Trophoblast cell (in vitro differentiated cells and primary cell): Measurements from ENCODE around the gene ITGB4.

Experiments used
- DNase-seq, 2 donors: peaks; one replicate each; pipeline ENCODE4 v3.0.0-alpha.2; 2016
- H2AFZ ChIP-seq: 2 replicates; pipeline ENCODE4 v1.6.1; 2013; ENCODE audit warnings: low read length, moderate library complexity, mild to moderate bottlenecking; ENCODE audit not compliant: insufficient read depth, poor library complexity
- H2AK5ac ChIP-seq: 2 replicates; pipeline ENCODE4 v1.6.1; 2013; ENCODE audit warnings: mild to moderate bottlenecking, low read length
- H2BK120ac ChIP-seq: 2 replicates; pipeline ENCODE4 v1.6.1; 2013; ENCODE audit warnings: low read length, mild to moderate bottlenecking, moderate library complexity; ENCODE audit not compliant: insufficient read depth, poor library complexity
- H2BK12ac ChIP-seq: 2 replicates; pipeline ENCODE4 v1.6.1; 2013; ENCODE audit warnings: mild to moderate bottlenecking, low read length, moderate library complexity
- H2BK5ac ChIP-seq: 2 replicates; pipeline ENCODE4 v1.6.1; 2013; ENCODE audit warnings: low read length, low read depth, moderate library complexity, mild to moderate bottlenecking; ENCODE audit not compliant: poor library complexity
- H3K14ac ChIP-seq: 2 replicates; pipeline ENCODE4 v1.6.1; 2013; ENCODE audit warnings: mild to moderate bottlenecking, low read length
- H3K18ac ChIP-seq: 2 replicates; pipeline ENCODE4 v1.6.1; 2013; ENCODE audit warnings: mild to moderate bottlenecking, low read length
- H3K23ac ChIP-seq: 2 replicates; pipeline ENCODE4 v1.6.1; 2013; ENCODE audit warnings: low read length
- H3K27ac ChIP-seq: 2 replicates; pipeline ENCODE4 v1.5.1; 2013; ENCODE audit warnings: low read depth, mild to moderate bottlenecking, inconsistent platforms, low read length, moderate library complexity
- H3K27me3 ChIP-seq: 2 replicates; pipeline ENCODE4 v1.6.1; 2013; ENCODE audit warnings: inconsistent platforms, mild to moderate bottlenecking, low read length, moderate library complexity; ENCODE audit not compliant: insufficient read depth
- H3K36me3 ChIP-seq, 2 experiments: 1 replicate in 1 of 2; 2 replicates in 1 of 2; pipeline ENCODE4 v1.6.1; 2013; ENCODE audit warnings: low read length in 2 of 2, mild to moderate bottlenecking in 2 of 2, moderate library complexity in 1 of 2; ENCODE audit not compliant: insufficient read depth in 2 of 2, control insufficient read depth in 1 of 2
- H3K4ac ChIP-seq: 2 replicates; pipeline ENCODE4 v1.6.1; 2013; ENCODE audit warnings: low read depth, mild to moderate bottlenecking, low read length, moderate library complexity
- H3K4me1 ChIP-seq, 2 experiments: 1 replicate in 1 of 2; 2 replicates in 1 of 2; pipeline ENCODE4 v1.6.1; 2013; ENCODE audit warnings: low read length in 2 of 2, mild to moderate bottlenecking in 2 of 2, moderate library complexity in 1 of 2; ENCODE audit not compliant: insufficient read depth in 2 of 2, control insufficient read depth in 1 of 2
- H3K4me2 ChIP-seq: 2 replicates; pipeline ENCODE4 v1.6.1; 2013; ENCODE audit warnings: inconsistent platforms, mild to moderate bottlenecking, low read length, moderate library complexity
- H3K4me3 ChIP-seq: 2 replicates; pipeline ENCODE4 v1.5.1; 2013; ENCODE audit warnings: mild to moderate bottlenecking, low read depth, low read length, inconsistent platforms
- H3K79me1 ChIP-seq: one replicate; pipeline ENCODE4 v1.6.1; 2013; ENCODE audit warnings: low read length
- H3K79me2 ChIP-seq: 2 replicates; pipeline ENCODE4 v1.6.1; 2013; ENCODE audit warnings: low read length, mild to moderate bottlenecking; ENCODE audit not compliant: control insufficient read depth, insufficient read depth, poor library complexity
- H3K9ac ChIP-seq: 2 replicates; pipeline ENCODE4 v1.6.1; 2013; ENCODE audit warnings: mild to moderate bottlenecking, low read length
- H3K9me3 ChIP-seq: 2 replicates; pipeline ENCODE4 v1.6.1; 2013; ENCODE audit warnings: low read depth, mild to moderate bottlenecking, control low read depth, inconsistent platforms, low read length; ENCODE audit not compliant: insufficient read depth
- H4K12ac ChIP-seq: 2 replicates; pipeline ENCODE4 v1.6.1; 2013; ENCODE audit warnings: low read depth, mild to moderate bottlenecking, low read length, moderate library complexity
- H4K8ac ChIP-seq: 2 replicates; pipeline ENCODE4 v1.6.1; 2013; ENCODE audit warnings: low read depth, mild to moderate bottlenecking, low read length, moderate library complexity
- H4K91ac ChIP-seq: one replicate; pipeline ENCODE4 v1.6.1; 2013; ENCODE audit warnings: low read depth, mild to moderate bottlenecking, low read length, moderate library complexity
- WGBS: extraction: QIAGEN DNeasy Blood & Tissue Kit; methylation state at CpG from one replicate; pipeline ENCODE4 v1.1.7; 2013; ENCODE audit warnings: missing lambda C conversion rate; ENCODE audit not compliant: insufficient read length, insufficient coverage; ENCODE audit errors: extremely low coverage; 5-methylcytosine and 5-hydroxymethylcytosine counted together

The ITGB4 gene

DNA sequence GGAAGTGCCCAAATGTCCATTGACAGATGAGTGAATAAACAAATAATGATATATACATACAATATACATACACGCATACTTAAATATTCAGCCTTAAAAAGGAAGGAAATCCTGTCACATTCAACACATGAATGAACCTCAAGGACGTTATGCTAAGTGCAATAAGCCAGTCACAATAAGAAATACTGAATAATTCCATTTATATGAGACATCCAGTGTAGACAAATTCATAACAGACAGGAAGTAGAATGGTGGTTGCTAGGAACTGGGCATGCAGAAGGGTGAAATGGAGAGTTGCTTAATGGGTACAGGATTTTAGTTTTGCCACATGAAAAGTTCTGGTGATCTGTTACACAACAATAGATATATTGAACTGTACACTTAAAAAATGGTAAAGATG, 8.8 kb upstream of the ITGB4 start:
- no peak overlapping the region for H3K23ac ChIP-seq
- H3K4me3 ChIP-seq = no peak overlapping the region
- H2BK120ac ChIP-seq = no peak overlapping the region
- no peak for DNase-seq
- H3K79me2 ChIP-seq = no peaks in the 10 kb centered on the region
- WGBS = no CpG with 5 or more reads among the region's 2 CpGs
- no peak overlapping the region for H3K14ac ChIP-seq
- H3K4me2 ChIP-seq = no peak overlapping the region
- H3K4me1 ChIP-seq = no peaks in the 10 kb centered on the region
- H3K4ac ChIP-seq = no peak overlapping the region
- peaks cover 10 to 13% of the 10 kb centered on the region in 2 experiments for H3K36me3 ChIP-seq
- H2BK5ac ChIP-seq = no peak overlapping the region
- no peak overlapping the region for H2BK12ac ChIP-seq
- H4K12ac ChIP-seq = no peak overlapping the region
- no peak overlapping the region for H2AFZ ChIP-seq
- no peak overlapping the region for H4K8ac ChIP-seq
- no peaks in the 10 kb centered on the region for H3K27me3 ChIP-seq
- H3K18ac ChIP-seq = no peak overlapping the region
- no peaks in the 10 kb centered on the region for H3K79me1 ChIP-seq
- no peak overlapping the region for H3K9ac ChIP-seq
- no peaks in the 10 kb centered on the region for H3K9me3 ChIP-seq
- no peak overlapping the region for H4K91ac ChIP-seq
- no peak overlapping the region for H3K27ac ChIP-seq
- H2AK5ac ChIP-seq = no peak overlapping the region

DNA sequence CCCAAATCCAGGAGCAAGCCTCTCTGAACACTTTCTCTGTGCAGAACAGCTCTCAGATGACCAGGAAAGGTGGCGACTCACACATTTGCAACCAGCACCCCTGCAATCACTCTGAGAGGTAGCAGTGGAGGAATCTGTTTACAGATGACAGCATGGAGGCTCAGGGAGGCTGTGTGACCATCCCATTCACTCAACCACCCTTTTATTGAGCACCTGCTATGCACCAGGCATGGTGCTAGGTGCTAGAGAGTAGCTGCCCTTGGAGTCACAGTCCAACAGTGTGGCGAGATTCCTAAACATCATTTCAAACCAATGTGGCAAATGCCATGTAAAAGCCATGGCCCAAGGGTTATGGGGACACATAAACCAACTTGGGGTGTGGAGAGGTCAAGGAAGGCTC, 1.5 kb upstream of the ITGB4 start:
- Histone ChIP-seq H2BK120ac (no peak overlapping the region), H3K79me1 (peaks cover 14% of the 10 kb centered on the region), H3K14ac (no peak overlapping the region), H2BK12ac (no peak overlapping the region), H3K27me3 (no peaks in the 10 kb centered on the region), H3K23ac (no peak overlapping the region), H4K91ac (no peak overlapping the region), H3K9ac (no peak overlapping the region), H3K9me3 (peaks cover 2% of the 10 kb centered on the region), H4K8ac (no peak overlapping the region), H3K4me2 (no peak overlapping the region), H4K12ac (no peak overlapping the region), H2BK5ac (no peak overlapping the region), H3K36me3 (peaks cover 2 to 4% of the 10 kb centered on the region in 2 experiments), H3K79me2 (peaks cover 7% of the 10 kb centered on the region), H2AK5ac (no peak overlapping the region), H3K27ac (no peak overlapping the region), H3K4me1 (peaks cover 20 to 23% of the 10 kb centered on the region in 2 experiments), H3K18ac (no peak overlapping the region), H3K4me3 (no peak overlapping the region), H2AFZ (no peak overlapping the region), H3K4ac (no peak overlapping the region)
- no peak for DNase-seq
- no CpG with 5 or more reads among the region's 2 CpGs for WGBS

DNA sequence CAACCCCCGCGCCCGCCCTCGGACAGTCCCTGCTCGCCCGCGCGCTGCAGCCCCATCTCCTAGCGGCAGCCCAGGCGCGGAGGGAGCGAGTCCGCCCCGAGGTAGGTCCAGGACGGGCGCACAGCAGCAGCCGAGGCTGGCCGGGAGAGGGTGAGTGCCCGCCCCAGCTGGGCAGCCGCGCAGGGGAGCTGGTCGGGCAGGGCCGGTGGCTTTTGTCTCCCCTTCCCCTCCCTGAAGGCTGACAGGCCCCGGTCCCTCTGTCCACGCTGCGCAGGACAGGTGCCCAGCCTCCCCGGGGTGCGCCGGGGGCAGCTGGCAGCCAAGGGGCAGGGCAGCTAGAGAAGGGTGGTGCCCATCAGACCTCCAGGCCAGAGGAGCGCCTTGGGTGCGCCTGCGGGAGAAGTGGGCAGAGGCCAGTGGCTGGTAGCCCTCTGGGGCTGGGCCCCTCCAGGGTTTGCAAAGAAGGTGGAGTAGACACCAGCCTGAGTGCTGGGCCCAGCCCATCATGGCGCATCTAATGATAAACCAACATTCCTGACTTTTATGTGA, 278 bp downstream of the ITGB4 start:
- Histone ChIP-seq H3K79me2 (peaks cover 7% of the 10 kb centered on the region), H3K27ac (no peak overlapping the region), H3K23ac (no peak overlapping the region), H3K79me1 (peaks cover 14% of the 10 kb centered on the region), H3K4me2 (peak overlapping the region; percentile 66), H2AFZ (peak overlapping the region; percentile 5), H4K12ac (no peak overlapping the region), H4K8ac (peak overlapping the region; percentile 55), H2BK5ac (no peak overlapping the region), H3K36me3 (peaks cover 4 to 11% of the 10 kb centered on the region in 2 experiments), H4K91ac (peak overlapping the region; percentile 58), H3K4me3 (peak overlapping the region; percentile 66), H3K4me1 (peaks cover 20 to 23% of the 10 kb centered on the region in 2 experiments), H2BK120ac (peak overlapping the region; percentile 65), H2BK12ac (peak overlapping the region; percentile 26), H3K4ac (no peak overlapping the region), H3K18ac (peak overlapping the region; percentile 90), H2AK5ac (peak overlapping the region; percentile 17), H3K14ac (peak overlapping the region; percentile 31), H3K27me3 (no peaks in the 10 kb centered on the region), H3K9me3 (peaks cover 2% of the 10 kb centered on the region), H3K9ac (peak overlapping the region; percentile 73)
- no CpG with 5 or more reads among the region's 33 CpGs for WGBS
- DNase-seq = no peak

DNA sequence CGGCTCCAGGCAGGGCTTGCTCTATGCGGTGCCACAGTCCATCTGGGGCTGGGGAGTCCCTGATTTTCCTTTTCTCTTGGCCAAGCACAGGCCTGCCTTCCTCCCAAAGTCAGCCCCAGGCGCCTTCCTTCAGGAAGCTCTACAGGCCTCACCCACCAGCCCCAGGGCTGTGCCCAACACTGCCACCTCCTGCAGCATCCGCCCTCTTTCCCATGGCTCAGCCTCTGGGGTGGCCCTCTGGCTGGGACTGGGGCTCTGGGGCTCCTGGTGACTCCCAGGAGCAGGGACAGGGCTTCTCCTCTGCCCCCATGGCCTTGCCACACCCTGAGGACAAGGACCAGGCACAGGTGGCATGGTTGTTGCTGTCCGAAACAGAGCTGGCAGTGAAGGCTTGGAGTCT, 817 bp downstream of the ITGB4 start:
- Histone ChIP-seq H2BK120ac (peak overlapping the region; percentile 44), H2AFZ (no peak overlapping the region), H3K14ac (peak overlapping the region; percentile 37), H4K12ac (no peak overlapping the region), H3K79me1 (peaks cover 14% of the 10 kb centered on the region), H3K4me2 (peak overlapping the region; percentile 66), H2AK5ac (peak overlapping the region; percentile 17), H3K4ac (peak overlapping the region; percentile 24), H3K36me3 (peaks cover 4 to 11% of the 10 kb centered on the region in 2 experiments), H4K91ac (peak overlapping the region; percentile 68), H3K27ac (no peak overlapping the region), H3K23ac (no peak overlapping the region), H4K8ac (peak overlapping the region; percentile 15), H3K27me3 (no peaks in the 10 kb centered on the region), H2BK5ac (no peak overlapping the region), H3K18ac (peak overlapping the region; percentile 67), H2BK12ac (peak overlapping the region; percentile 32), H3K4me1 (peaks cover 20 to 23% of the 10 kb centered on the region in 2 experiments), H3K4me3 (peak overlapping the region; percentile 38), H3K9me3 (peaks cover 2% of the 10 kb centered on the region), H3K79me2 (peaks cover 7% of the 10 kb centered on the region), H3K9ac (no peak overlapping the region)
- no peak for DNase-seq
- WGBS = no CpG with 5 or more reads among the region's 5 CpGs
